Large intestine (tissue), 3 donors: Measurements from ENCODE around the gene CCK. TPM values are rescaled to one million over a fixed set of nuclear protein-coding genes. Genes with fewer than 3 reads are reported as not detected.

Experiments used
- DNase-seq, 2 donors: peaks; one replicate each; pipeline versions ENCODE4 v3.0.0 to v3.0.0-alpha.2; 2013
- H3K27ac ChIP-seq: one replicate; pipeline ENCODE4 v1.5.1; 2013; ENCODE audit warnings: low read length
- H3K27me3 ChIP-seq: 2 replicates; pipeline ENCODE4 v1.6.1; 2013; ENCODE audit warnings: low read length; ENCODE audit not compliant: control insufficient read depth, insufficient read depth
- H3K36me3 ChIP-seq: 2 replicates; pipeline ENCODE4 v1.6.1; 2013; ENCODE audit warnings: low read length; ENCODE audit not compliant: control insufficient read depth, insufficient read depth
- H3K4me1 ChIP-seq: one replicate; pipeline ENCODE4 v1.6.1; 2013; ENCODE audit warnings: low read length; ENCODE audit not compliant: control insufficient read depth, insufficient read depth
- H3K4me3 ChIP-seq: one replicate; pipeline ENCODE4 v1.5.1; 2013; ENCODE audit warnings: low read length
- H3K9me3 ChIP-seq: one replicate; pipeline ENCODE4 v1.6.1; 2013; ENCODE audit warnings: mild to moderate bottlenecking, low read depth, low read length, moderate library complexity; ENCODE audit not compliant: control insufficient read depth
- WGBS: methylation state at CpG from one replicate; pipeline ENCODE4 v1.1.5; 2013; ENCODE audit warnings: low lambda C conversion rate; ENCODE audit not compliant: insufficient coverage; 5-methylcytosine and 5-hydroxymethylcytosine counted together
- polyA plus RNA-seq: library from polyadenylated mRNA; unstranded; fragments of 120-200 nt; gene quantifications from one replicate; pipeline ENCODE4 v1.2.1, GENCODE V29; 2013

The CCK gene
- polyA plus RNA-seq, 1 donor: 119 TPM

GRCh38 chr3:42228796-42229195 is 37.2 kb downstream of the CCK start:
- DNase-seq: no peak
- H3K36me3 ChIP-seq: peaks cover 12% of the 10 kb centered on the region
- 41% methylated on average over 2 of the region's 5 CpGs for WGBS

DNA sequence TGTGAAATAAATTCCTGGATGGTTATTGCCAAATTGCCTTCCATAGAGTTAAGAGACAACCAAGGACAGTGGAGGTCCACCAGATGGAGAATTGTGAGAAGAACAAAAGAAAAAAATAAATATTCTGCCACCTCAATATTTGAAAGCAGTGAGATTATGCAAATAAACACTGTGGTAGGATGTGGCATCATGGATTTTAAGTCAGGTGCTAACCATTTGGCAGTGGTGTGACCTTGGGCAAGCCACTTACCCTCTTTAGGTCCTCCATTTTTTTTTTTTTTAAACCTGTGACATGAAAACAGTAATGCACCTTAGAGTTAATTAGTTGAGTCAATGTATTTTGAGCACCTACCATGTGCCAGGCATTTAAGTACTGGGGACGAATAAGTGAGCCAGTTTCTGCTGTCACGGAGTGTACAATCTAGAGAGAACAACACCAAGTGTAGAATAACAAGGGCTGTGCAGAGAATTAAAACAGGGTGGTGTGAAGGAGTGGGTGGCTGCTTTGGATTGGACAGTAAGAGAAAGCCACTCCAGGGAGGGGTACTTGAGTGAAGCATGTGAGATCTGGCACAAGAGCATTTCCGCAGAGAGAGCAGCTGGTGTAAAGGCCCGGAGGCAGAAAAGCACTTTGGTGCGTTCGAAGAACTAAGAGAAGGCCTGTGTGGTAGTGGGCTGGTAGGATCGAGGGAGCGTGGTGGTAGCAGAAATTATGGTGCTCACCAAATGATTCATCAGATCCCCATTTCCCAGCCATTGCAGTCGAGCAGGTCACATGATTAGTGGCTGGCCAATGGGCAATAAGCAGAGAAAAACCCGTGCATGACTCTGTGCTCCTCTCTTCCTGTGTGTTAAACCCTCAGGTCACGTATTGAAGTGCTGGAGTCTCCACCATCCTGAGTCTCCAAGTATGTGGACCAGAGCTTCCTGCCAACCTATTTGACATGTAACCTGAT is 39.2 kb downstream of the CCK start:
- H3K27ac ChIP-seq: no peak overlapping the region
- H3K4me3 ChIP-seq: no peak overlapping the region
- H3K36me3 ChIP-seq: peaks cover 33% of the 10 kb centered on the region
- no peaks in the 10 kb centered on the region for H3K27me3 ChIP-seq
- no peaks in the 10 kb centered on the region for H3K9me3 ChIP-seq
- H3K4me1 ChIP-seq: no peaks in the 10 kb centered on the region
- no CpG with 5 or more reads among the region's 11 CpGs for WGBS
- no peak for DNase-seq

More at GRCh38 chr3:42228796-42229195, 37.2 kb downstream of the CCK start:
- Histone ChIP-seq H3K27me3 (no peaks in the 10 kb centered on the region), H3K4me1 (no peaks in the 10 kb centered on the region), H3K9me3 (no peaks in the 10 kb centered on the region), H3K27ac (no peak overlapping the region), H3K4me3 (no peak overlapping the region)

DNA sequence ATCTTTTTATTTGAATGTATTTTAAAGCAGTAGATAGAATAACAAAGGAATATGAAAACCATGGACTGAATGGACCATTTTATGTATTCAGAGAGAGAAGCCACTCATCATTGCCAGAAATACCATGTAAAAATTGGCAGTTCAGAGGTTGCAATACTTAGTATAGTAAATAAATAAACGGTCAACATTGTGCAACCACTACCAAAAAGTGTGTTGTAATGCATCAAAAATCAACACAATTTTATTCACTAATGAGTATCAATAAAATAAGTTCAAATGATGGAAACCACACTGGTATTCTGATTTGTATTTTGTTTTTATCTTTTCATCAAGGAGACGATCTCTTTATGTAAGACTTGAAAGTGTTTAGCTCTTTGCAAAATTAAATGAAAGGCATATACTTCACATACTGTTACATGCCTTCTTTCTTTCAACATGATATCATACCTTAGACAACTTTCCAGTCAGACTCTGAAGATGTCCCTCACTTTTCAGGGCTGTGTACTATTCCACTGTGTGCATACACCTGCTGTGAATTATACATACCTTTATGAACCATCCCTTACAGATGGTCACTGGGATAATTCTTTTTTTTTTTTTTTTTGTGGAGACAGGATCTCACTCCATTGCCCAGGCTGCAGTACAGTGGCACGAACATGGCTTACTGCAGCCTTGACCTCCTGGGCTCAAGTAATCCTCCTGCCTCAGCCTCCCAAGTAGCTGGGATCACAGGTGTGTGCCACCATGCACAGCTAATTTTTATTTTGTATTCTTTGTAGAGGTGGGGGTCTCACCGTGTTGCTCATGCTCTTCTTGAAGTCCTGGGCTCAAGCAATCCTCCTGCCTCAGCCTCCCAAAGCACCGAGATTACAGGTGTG is 40.3 kb downstream of the CCK start:
- Histone ChIP-seq H3K36me3 (peaks cover 42% of the 10 kb centered on the region), H3K4me3 (no peak overlapping the region), H3K27ac (no peak overlapping the region), H3K27me3 (no peaks in the 10 kb centered on the region), H3K4me1 (no peaks in the 10 kb centered on the region), H3K9me3 (no peaks in the 10 kb centered on the region)
- 90% methylated on average over 2 of the region's 5 CpGs for WGBS
- no peak for DNase-seq

DNA sequence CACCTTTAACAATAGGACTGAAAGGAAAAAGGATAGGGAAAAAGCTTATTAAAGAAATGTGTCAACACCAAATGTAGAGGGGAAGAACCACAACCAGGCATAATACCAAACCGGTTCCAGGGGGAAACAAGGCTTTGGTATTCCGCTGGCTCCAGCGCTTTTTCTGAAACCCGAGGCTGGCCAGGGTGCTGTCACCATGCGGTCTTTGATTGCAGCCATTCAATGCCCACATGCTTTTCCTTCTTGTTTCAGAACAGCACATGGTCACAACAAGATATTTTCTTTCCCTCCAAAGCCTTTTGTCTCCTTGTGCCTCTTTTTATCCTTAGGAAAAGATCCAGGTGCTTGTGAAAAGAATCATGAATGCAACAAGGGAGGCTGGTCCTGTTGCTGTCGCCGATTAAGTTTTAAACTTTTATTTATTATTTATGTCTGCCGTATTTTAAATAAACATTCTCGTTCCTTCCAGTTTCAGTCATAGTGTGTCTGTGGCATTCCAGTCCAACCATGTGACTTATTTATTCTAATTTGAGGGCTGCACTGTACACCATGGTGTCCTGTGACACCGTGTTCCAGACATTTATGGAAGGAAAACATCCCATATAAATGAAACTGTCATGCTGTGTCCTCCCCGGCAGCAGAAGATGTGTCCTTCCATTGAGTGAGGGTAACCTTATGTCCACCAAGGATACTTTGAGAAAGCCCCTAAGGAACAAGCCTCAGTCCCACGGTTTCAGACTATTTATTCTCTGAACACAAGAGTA is 41.1 kb downstream of the CCK start:
- no peak for DNase-seq
- no peak overlapping the region for H3K4me3 ChIP-seq
- peaks cover 51% of the 10 kb centered on the region for H3K36me3 ChIP-seq
- H3K27me3 ChIP-seq: no peaks in the 10 kb centered on the region
- H3K4me1 ChIP-seq: no peaks in the 10 kb centered on the region
- WGBS: 88% methylated on average over 4 of the region's 12 CpGs
- H3K27ac ChIP-seq: no peak overlapping the region
- no peaks in the 10 kb centered on the region for H3K9me3 ChIP-seq

- H3K36me3 ChIP-seq: peaks cover 55% of the 10 kb centered on the region
- no peaks in the 10 kb centered on the region for H3K9me3 ChIP-seq
- no peaks in the 10 kb centered on the region for H3K4me1 ChIP-seq
- no peak for DNase-seq
- H3K27ac ChIP-seq: no peak overlapping the region
- H3K4me3 ChIP-seq: no peak overlapping the region
- no peaks in the 10 kb centered on the region for H3K27me3 ChIP-seq
- WGBS: 100% methylated on average over 1 of the region's 9 CpGs
These were observed 41.8 kb downstream of the CCK start for GRCh38 chr3:42224178-42224577.

DNA sequence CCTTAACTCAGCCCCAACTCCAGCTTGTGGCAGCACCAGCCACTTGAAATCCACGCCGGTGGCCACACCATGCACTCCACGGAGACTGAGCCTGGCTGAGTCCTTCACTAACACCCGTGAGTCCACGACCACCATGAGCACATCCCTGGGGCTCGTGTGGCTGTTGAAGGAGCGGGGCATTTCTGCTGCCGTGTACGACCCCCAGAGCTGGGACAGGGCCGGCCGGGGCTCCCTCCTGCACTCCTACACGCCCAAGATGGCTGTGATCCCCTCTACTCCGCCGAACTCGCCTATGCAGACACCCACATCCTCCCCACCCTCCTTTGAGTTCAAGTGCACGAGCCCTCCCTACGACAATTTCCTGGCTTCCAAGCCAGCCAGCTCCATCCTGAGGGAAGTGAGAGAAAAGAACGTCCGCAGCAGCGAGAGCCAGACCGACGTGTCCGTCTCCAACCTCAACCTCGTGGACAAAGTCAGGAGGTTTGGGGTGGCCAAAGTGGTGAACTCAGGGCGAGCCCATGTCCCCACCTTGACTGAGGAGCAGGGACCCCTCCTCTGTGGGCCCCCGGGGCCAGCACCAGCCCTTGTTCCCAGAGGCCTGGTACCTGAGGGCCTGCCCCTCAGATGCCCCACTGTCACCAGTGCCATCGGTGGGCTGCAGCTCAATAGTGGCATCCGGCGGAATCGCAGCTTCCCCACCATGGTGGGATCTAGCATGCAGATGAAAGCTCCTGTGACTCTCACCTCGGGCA is 42.9 kb downstream of the CCK start:
- no CpG with 5 or more reads among the region's 31 CpGs for WGBS
- no peak overlapping the region for H3K27ac ChIP-seq
- no peak for DNase-seq
- H3K4me3 ChIP-seq: no peak overlapping the region
- H3K36me3 ChIP-seq: peaks cover 63% of the 10 kb centered on the region
- no peaks in the 10 kb centered on the region for H3K4me1 ChIP-seq
- no peaks in the 10 kb centered on the region for H3K9me3 ChIP-seq
- no peaks in the 10 kb centered on the region for H3K27me3 ChIP-seq

GRCh38 chr3:42220436-42221121 is 45.4 kb downstream of the CCK start:
- Histone ChIP-seq H3K27ac (no peak overlapping the region), H3K27me3 (no peaks in the 10 kb centered on the region), H3K36me3 (peaks cover 80% of the 10 kb centered on the region), H3K4me1 (no peaks in the 10 kb centered on the region), H3K9me3 (no peaks in the 10 kb centered on the region), H3K4me3 (no peak overlapping the region)
- DNase-seq: no peak
- WGBS: 100% methylated on average over 1 of the region's 17 CpGs

DNA sequence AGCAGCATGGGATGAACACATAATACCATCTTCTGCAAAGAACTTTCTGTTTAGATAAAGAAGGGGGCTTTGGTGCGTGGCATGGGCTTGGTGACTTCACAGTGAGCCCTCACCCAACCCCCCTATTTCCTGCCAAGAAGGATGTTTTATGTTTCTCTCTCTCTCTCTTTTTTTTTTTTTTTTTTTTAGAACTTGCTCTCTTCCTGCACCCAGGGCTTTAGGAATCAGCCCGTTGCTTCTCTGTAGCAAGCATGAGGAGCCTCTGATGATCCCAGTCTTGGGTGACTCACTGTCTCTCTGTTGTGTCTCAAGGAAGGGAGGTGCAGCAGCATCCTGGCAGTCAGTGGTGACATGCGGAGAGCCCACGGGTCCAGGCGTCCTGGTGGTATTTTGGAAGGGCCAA is 49.1 kb downstream of the CCK start:
- Histone ChIP-seq H3K9me3 (no peaks in the 10 kb centered on the region), H3K27me3 (no peaks in the 10 kb centered on the region), H3K27ac (no peak overlapping the region), H3K4me1 (no peaks in the 10 kb centered on the region), H3K4me3 (no peak overlapping the region), H3K36me3 (peaks cover 62% of the 10 kb centered on the region)
- no CpG with 5 or more reads among the region's 5 CpGs for WGBS
- DNase-seq: no peak

DNA sequence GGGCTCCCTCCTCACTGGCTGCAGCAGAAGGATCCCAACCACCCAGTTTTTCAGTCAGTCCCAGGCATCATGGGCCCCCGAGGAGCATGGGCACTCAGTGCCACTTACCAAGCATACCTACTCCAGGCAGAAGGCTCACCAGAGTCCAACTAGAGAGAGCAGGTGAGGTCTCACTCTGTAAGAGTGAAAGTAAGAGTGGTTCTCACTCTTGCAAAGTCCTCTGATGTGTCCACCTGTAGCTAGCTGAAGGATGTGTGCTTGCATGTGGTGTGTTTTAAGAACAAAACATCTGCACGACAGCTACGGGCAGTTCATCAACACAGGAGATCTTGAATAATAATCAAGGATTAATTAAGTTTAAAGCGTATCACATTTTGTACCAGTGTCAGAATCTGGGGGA is 49.7 kb downstream of the CCK start:
- Histone ChIP-seq H3K4me1 (no peaks in the 10 kb centered on the region), H3K27ac (no peak overlapping the region), H3K27me3 (no peaks in the 10 kb centered on the region), H3K4me3 (no peak overlapping the region), H3K9me3 (no peaks in the 10 kb centered on the region), H3K36me3 (peaks cover 61% of the 10 kb centered on the region)
- 94% methylated on average over 3 of the region's 4 CpGs for WGBS
- no peak for DNase-seq
